Omental fat pad (tissue), 4 donors: ENCODE results near the gene MRPL32. TPM values are rescaled to one million over a fixed set of nuclear protein-coding genes. Genes with fewer than 3 reads are reported as not detected.
A peak's percentile ranks its signal among the peaks of the same experiment; 100 is the strongest.

Experiments
- ATAC-seq: fragments of 150-250 bp; one replicate; pipeline ENCODE4 v1.9.1; 2016; ENCODE audit warnings: mild to moderate bottlenecking, moderate library complexity; ENCODE audit not compliant: low FRiP score
- DNase-seq: peaks from one replicate; pipeline ENCODE4 v3.0.0-alpha.2; 2019; ENCODE audit warnings: low spot score
- CTCF ChIP-seq, 3 donors: fragments of 450-650 bp; IDR thresholded peaks; one replicate each; pipeline ENCODE4 v1.5.1; 2016 to 2017; ENCODE audit warnings: antibody characterized with exemption in 3 of 3, mild to moderate bottlenecking in 3 of 3, moderate library complexity in 2 of 3
- total RNA-seq, 4 donors: library from RNA; depleted of rRNA; stranded (reverse); fragments of >200 nt; gene quantifications; one replicate each; pipeline ENCODE4 v1.1.0, GENCODE V29; 2016

The MRPL32 gene
- total RNA-seq, 4 donors from 2014 or later: 57.6 to 131 (median 73.4) TPM

DNA sequence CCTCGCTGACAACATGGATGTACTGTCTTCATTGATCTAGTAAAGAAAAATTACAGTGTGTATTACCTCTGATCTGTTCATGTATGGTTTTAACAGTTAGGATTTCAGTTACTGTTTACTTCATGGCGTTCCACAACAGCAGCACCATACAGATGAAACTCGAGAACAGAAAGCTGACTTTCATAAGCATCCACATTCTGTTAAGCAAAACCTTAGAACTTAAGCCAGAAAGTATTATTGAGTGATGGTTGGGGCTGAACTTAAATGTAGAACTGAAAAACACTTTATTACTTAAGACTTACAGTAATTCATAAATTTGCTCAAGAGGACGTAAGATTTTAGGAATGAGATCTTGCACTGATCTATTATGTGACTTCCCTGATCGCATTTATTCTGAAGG, 3.7 kb downstream of the MRPL32 start:
- no peak for TF ChIP-seq CTCF (IDR thresholded peaks at IDR 0.05)
- ATAC-seq: no peak

DNA sequence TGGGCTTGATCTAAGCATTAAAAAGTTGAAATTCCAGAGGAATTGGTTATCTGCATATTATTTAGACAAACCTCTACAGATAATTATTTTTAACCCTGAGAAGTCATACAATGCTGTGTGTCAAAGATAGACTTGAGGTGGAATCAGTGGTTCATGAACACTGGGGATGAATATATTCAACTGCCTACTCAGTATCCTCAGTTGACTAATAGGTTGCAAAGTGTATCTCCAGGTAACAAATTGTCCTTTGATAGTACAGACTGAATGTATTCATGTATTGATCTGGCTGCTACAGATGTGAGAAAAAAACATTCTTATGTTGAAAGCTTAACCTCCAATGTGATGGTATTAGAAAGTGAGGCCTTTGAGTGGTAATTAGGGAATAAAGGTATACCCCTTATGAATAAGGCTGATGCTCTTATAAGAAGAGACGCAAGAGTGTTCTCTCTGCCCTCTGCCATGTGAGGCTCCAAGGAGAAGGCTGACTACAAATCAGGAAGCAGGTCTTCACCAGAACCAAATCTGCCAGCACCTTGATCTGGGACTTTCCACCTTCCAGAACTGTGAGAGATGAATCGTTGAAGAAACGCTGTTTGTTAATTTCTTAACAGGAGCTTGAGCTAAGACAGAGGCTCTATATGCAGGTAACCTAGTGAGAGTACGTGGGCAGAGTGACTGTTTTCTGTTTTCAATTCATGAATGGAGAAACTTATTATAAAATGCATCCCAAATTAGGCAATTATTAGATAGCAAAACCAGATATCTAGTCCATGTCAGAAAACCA, 7.5 kb downstream of the MRPL32 start:
- ATAC-seq: no peak
- DNase-seq: no peak
- TF ChIP-seq CTCF (IDR thresholded peaks at IDR 0.05): no peak

More for the DNA sequence above, 3.7 kb downstream of the MRPL32 start:
- DNase-seq: no peak

DNA sequence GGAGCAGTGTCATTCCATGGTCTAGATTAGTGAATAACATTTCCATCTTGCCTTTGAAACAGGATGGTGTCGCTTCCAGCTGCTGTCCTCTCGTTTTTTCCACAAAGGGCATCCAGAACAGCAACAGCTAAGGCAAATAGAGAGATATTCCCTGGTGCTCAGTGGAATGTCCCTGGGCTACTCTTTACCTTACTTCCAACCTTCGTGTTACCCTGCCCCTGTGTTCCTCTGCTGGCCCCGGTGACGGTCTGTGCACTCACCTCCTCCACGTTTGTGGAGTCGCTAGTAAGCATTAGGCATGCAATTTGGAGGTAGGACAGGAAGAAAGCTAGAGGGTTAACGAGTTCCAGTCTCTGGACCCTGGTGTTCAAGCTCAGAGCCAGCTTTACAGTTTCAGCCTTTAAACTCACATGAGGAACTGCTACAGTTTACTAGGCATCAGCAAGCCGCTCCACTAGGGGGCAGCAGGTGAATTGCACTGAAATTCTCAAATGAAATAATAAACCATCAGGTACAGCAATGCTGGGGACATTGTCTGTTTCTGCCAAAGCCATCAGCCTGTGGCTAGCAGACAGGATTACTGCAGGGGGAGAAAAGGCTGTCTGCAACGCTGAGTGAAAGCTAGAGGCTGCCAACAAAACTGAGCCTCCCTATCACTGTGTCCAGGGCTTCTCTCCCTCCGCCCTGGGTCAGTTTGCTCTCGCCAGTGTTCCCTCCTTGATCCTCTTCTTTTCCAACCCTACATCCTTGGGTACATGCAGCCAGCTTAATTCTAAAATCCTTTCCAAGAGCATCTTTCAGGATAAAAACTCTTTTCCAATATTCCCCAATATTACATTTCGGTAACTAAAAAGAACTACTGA, 9.0 kb downstream of the MRPL32 start:
- ATAC-seq (peak; percentile 59), DNase-seq (peak; percentile 94)
- no peak for TF ChIP-seq CTCF (IDR thresholded peaks at IDR 0.05)

- TF ChIP-seq CTCF (IDR thresholded peaks at IDR 0.05): no peak
- DNase-seq: no peak
- ATAC-seq: no peak
Measured at GRCh38 chr7:42945821-42946626, 13.8 kb downstream of the MRPL32 start.

- TF ChIP-seq CTCF (IDR thresholded peaks at IDR 0.05): no peak
- ATAC-seq (no peak), DNase-seq (no peak)
Measured at GRCh38 chr7:42946627-42946950, 14.4 kb downstream of the MRPL32 start.

DNA sequence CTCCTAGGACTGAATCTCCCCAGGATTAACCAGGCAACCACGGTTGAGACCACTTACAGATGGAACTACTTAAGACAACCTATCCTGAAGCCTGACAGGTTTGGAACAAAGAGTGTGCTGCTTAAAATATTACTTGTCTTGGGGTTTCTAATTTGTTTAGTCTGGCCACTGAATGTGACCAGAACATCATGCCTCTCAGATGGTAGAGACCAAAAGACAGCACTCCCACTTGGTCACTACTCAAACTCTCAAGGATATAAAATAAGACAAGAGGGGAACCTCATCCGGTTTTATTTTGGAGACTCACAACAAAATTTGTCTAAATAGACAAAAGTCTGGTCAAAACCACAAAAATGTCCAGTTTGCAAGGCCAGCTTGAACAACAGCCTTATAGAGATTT, 15.3 kb downstream of the MRPL32 start:
- TF ChIP-seq CTCF (IDR thresholded peaks at IDR 0.05): no peak
- DNase-seq: no peak
- ATAC-seq: no peak
